ENCODE data around the gene PADI1.

PADI1 gene

GRCh38 chr1:17217607-17218006 lies 12.7 kb downstream of the PADI1 start:
- Histone ChIP-seq H3K27ac (ENCODE audit: low read length) (no peak overlapping the region), H2AFZ (ENCODE audit: low read depth, low read length) (no peak overlapping the region), H3K4me2 (ENCODE audit: insufficient read depth, low read length) (no peak overlapping the region), H3K4me1 (ENCODE audit: insufficient read depth, low read length) (peaks cover 6% of the 10 kb centered on the region), H3K4me3 (ENCODE audit: low read depth in 1 of 2, low read length in 2 of 2) (no peak overlapping the region), H3K9ac (ENCODE audit: low read depth, low read length) (no peak overlapping the region), H4K20me1 (ENCODE audit: insufficient read depth, low read length) (peaks cover 23% of the 10 kb centered on the region), H3K36me3 (ENCODE audit: insufficient read depth, low read length) (no peaks in the 10 kb centered on the region), H3K27me3 (ENCODE audit: insufficient read depth, low read length, poor library complexity) (peaks cover 32% of the 10 kb centered on the region), H3K9me3 (ENCODE audit: insufficient read depth, low read length, severe bottlenecking) (no peaks in the 10 kb centered on the region), H3K79me2 (ENCODE audit: insufficient read depth, low read length) (no peaks in the 10 kb centered on the region)
- ATAC-seq (ENCODE audit: insufficient read depth, low read depth) (no peak), DNase-seq (no peak)
- TF ChIP-seq, protein P1, sequence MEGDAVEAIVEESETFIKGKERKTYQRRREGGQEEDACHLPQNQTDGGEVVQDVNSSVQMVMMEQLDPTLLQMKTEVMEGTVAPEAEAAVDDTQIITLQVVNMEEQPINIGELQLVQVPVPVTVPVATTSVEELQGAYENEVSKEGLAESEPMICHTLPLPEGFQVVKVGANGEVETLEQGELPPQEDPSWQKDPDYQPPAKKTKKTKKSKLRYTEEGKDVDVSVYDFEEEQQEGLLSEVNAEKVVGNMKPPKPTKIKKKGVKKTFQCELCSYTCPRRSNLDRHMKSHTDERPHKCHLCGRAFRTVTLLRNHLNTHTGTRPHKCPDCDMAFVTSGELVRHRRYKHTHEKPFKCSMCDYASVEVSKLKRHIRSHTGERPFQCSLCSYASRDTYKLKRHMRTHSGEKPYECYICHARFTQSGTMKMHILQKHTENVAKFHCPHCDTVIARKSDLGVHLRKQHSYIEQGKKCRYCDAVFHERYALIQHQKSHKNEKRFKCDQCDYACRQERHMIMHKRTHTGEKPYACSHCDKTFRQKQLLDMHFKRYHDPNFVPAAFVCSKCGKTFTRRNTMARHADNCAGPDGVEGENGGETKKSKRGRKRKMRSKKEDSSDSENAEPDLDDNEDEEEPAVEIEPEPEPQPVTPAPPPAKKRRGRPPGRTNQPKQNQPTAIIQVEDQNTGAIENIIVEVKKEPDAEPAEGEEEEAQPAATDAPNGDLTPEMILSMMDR (IDR thresholded peaks at IDR 0.05; ENCODE audit: borderline replicate concordance, extremely low read depth, low read length, poor library complexity, severe bottlenecking) = no peak
- no peak for TF ChIP-seq EZH2 (IDR thresholded peaks at IDR 0.05; ENCODE audit: borderline replicate concordance, low read depth, low read length, severe bottlenecking)

- Histone ChIP-seq H4K20me1 (ENCODE audit: insufficient read depth, low read length) (peaks cover 22% of the 10 kb centered on the region), H3K4me1 (ENCODE audit: insufficient read depth, low read length) (no peaks in the 10 kb centered on the region), H2AFZ (ENCODE audit: low read depth, low read length) (no peak overlapping the region), H3K9ac (ENCODE audit: low read depth, low read length) (no peak overlapping the region), H3K27ac (ENCODE audit: low read length) (no peak overlapping the region), H3K4me2 (ENCODE audit: insufficient read depth, low read length) (no peak overlapping the region), H3K36me3 (ENCODE audit: insufficient read depth, low read length) (no peaks in the 10 kb centered on the region), H3K79me2 (ENCODE audit: insufficient read depth, low read length) (no peaks in the 10 kb centered on the region), H3K9me3 (ENCODE audit: insufficient read depth, low read length, severe bottlenecking) (no peaks in the 10 kb centered on the region), H3K4me3 (ENCODE audit: low read depth in 1 of 2, low read length in 2 of 2) (no peak overlapping the region), H3K27me3 (ENCODE audit: insufficient read depth, low read length, poor library complexity) (peaks cover 19% of the 10 kb centered on the region)
- TF ChIP-seq, protein P1 (IDR thresholded peaks at IDR 0.05; ENCODE audit: borderline replicate concordance, extremely low read depth, low read length, poor library complexity, severe bottlenecking) = no peak
- no peak for TF ChIP-seq EZH2 (IDR thresholded peaks at IDR 0.05; ENCODE audit: borderline replicate concordance, low read depth, low read length, severe bottlenecking)
- ATAC-seq (ENCODE audit: insufficient read depth, low read depth) (no peak), DNase-seq (no peak)
Measured at GRCh38 chr1:17218939-17219338, 14.0 kb downstream of the PADI1 start.

DNA sequence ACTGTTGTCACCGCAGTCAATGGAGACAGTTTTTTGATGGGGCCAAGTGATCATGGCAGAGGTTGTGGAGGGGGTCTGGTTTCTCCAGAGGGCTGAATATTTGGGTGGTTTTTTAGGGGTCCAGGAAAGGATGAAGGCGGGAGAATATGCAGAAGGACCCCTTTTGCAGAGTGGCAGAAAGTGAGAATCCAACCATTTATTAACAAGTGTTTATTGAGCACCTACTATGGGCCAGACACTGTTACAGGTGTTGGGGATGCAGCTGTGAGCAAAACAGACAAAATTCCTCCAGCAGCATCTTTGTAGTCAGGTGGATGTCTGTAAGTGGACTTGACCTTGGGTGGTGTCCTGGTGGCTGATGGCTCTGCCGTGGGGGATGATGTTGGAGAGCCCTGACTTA lies 15.4 kb downstream of the PADI1 start:
- H3K4me2 ChIP-seq (ENCODE audit: insufficient read depth, low read length) = no peak overlapping the region
- peaks cover 20% of the 10 kb centered on the region for H4K20me1 ChIP-seq (ENCODE audit: insufficient read depth, low read length)
- DNase-seq (no peak), ATAC-seq (ENCODE audit: insufficient read depth, low read depth) (no peak)
- peaks cover 11% of the 10 kb centered on the region for H3K27me3 ChIP-seq (ENCODE audit: insufficient read depth, low read length, poor library complexity)
- no peaks in the 10 kb centered on the region for H3K79me2 ChIP-seq (ENCODE audit: insufficient read depth, low read length)
- H2AFZ ChIP-seq (ENCODE audit: low read depth, low read length) = no peak overlapping the region
- no peaks in the 10 kb centered on the region for H3K4me1 ChIP-seq (ENCODE audit: insufficient read depth, low read length)
- H3K36me3 ChIP-seq (ENCODE audit: insufficient read depth, low read length) = no peaks in the 10 kb centered on the region
- no peak for TF ChIP-seq EZH2 (IDR thresholded peaks at IDR 0.05; ENCODE audit: borderline replicate concordance, low read depth, low read length, severe bottlenecking)
- TF ChIP-seq, protein P1 (IDR thresholded peaks at IDR 0.05; ENCODE audit: borderline replicate concordance, extremely low read depth, low read length, poor library complexity, severe bottlenecking) = no peak
- H3K4me3 ChIP-seq (ENCODE audit: low read depth in 1 of 2, low read length in 2 of 2) = no peak overlapping the region
- H3K9ac ChIP-seq (ENCODE audit: low read depth, low read length) = no peak overlapping the region
- no peaks in the 10 kb centered on the region for H3K9me3 ChIP-seq (ENCODE audit: insufficient read depth, low read length, severe bottlenecking)
- no peak overlapping the region for H3K27ac ChIP-seq (ENCODE audit: low read length)

DNA sequence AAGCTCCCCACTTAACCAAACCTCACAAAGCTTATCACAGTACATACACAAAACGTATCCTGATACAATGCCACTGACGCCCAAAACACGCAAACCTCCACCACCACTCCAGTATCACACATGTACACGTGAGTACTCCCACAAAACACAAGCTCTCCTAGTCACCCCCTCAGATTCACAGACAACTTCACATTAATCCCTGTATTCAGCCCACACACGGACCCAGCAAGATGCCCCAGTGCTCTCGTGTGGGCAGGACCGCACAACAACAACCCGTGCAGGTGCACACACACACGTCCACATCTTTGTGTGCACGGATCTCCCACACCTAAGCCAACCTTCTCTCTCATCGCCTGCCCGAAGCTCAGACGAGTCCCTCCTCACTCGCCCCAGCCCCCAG lies 17.6 kb downstream of the PADI1 start:
- Histone ChIP-seq H3K36me3 (ENCODE audit: insufficient read depth, low read length) (no peaks in the 10 kb centered on the region), H4K20me1 (ENCODE audit: insufficient read depth, low read length) (peaks cover 14% of the 10 kb centered on the region), H3K27me3 (ENCODE audit: insufficient read depth, low read length, poor library complexity) (peaks cover 4% of the 10 kb centered on the region), H3K4me2 (ENCODE audit: insufficient read depth, low read length) (no peak overlapping the region), H3K4me1 (ENCODE audit: insufficient read depth, low read length) (no peaks in the 10 kb centered on the region), H3K27ac (ENCODE audit: low read length) (no peak overlapping the region), H2AFZ (ENCODE audit: low read depth, low read length) (no peak overlapping the region), H3K9me3 (ENCODE audit: insufficient read depth, low read length, severe bottlenecking) (no peaks in the 10 kb centered on the region), H3K9ac (ENCODE audit: low read depth, low read length) (no peak overlapping the region), H3K79me2 (ENCODE audit: insufficient read depth, low read length) (no peaks in the 10 kb centered on the region), H3K4me3 (ENCODE audit: low read depth in 1 of 2, low read length in 2 of 2) (no peak overlapping the region)
- no peak for DNase-seq
- ATAC-seq (ENCODE audit: insufficient read depth, low read depth) = no peak
- TF ChIP-seq, protein P1 (IDR thresholded peaks at IDR 0.05; ENCODE audit: borderline replicate concordance, extremely low read depth, low read length, poor library complexity, severe bottlenecking) = no peak
- TF ChIP-seq EZH2 (IDR thresholded peaks at IDR 0.05; ENCODE audit: borderline replicate concordance, low read depth, low read length, severe bottlenecking) = no peak
